Astrocyte of the spinal cord (primary cell): ENCODE measurements around the gene E2F2.

Source experiments
- DNase-seq: peaks from one replicate; pipeline ENCODE4 v3.0.0; 2011; ENCODE audit warnings: low read depth, low spot score
- H3K4me3 ChIP-seq: 2 replicates; pipeline ENCODE4 v1.5.1; 2011; ENCODE audit warnings: low read depth, mild to moderate bottlenecking, low read length, moderate library complexity
- CTCF ChIP-seq: IDR thresholded peaks from 2 replicates; pipeline ENCODE4 v1.5.1; 2012; ENCODE audit warnings: low read depth, mild to moderate bottlenecking, low read length, inconsistent platforms
- in situ Hi-C: cut with HindIII; loops from 2 replicates; pipeline ENCODE4 v1.10.0; 2017; ENCODE audit warnings: low sequenced_read_pairs

Gene E2F2

GRCh38 chr1:23554481-23555269, 23.6 kb upstream of the E2F2 start:
- peak overlapping the region; percentile 35 for H3K4me3 ChIP-seq
- no peak for TF ChIP-seq CTCF
- in situ Hi-C loops: no loop called here
- peak; percentile 92 for DNase-seq

- in situ Hi-C loops: no loop called here
- no peak for DNase-seq
- TF ChIP-seq CTCF: no peak
- H3K4me3 ChIP-seq: peak overlapping the region; percentile 11
Observed at GRCh38 chr1:23554127-23554480, 23.1 kb upstream of the E2F2 start.

GRCh38 chr1:23553231-23554126, 22.4 kb upstream of the E2F2 start:
- no peak for DNase-seq
- no peak for TF ChIP-seq CTCF
- in situ Hi-C loops: no loop called here
- no peak overlapping the region for H3K4me3 ChIP-seq

GRCh38 chr1:23551849-23552248, 20.8 kb upstream of the E2F2 start:
- TF ChIP-seq CTCF: no peak
- in situ Hi-C loops: no loop called here
- no peak for DNase-seq
- no peak overlapping the region for H3K4me3 ChIP-seq

- DNase-seq: no peak
- in situ Hi-C loops: no loop called here
- no peak for TF ChIP-seq CTCF
- no peak overlapping the region for H3K4me3 ChIP-seq
Observed at GRCh38 chr1:23548704-23549143, 17.7 kb upstream of the E2F2 start.

GRCh38 chr1:23546897-23547584, 16.0 kb upstream of the E2F2 start:
- DNase-seq: no peak
- H3K4me3 ChIP-seq: no peak overlapping the region
- no peak for TF ChIP-seq CTCF
- in situ Hi-C loops: no loop called here
